ENCODE data around the gene ADRA2C.

The ADRA2C gene

DNA sequence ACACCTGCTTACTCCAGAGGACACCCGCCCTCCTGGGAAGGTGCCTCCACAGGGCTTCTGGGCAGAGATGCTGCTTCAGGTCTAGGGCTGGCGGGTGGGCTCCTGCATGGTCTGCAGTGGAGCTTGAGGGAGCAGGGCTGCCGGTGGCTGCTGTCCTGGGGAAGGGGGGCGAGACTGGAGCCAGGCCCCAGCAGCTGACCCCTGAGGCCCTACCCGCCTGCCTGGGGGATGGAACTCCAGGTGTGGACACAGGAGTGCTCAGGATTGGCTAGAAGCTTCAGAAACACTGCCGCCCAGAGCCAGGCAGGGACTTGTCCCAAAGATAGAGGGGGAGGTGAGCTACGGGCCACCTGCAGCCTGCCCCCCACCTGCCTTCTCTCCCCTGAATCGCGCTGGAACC is 33.0 kb upstream of the ADRA2C start:
- no peak for DNase-seq (ENCODE audit: low read depth in 2 of 2)

DNA sequence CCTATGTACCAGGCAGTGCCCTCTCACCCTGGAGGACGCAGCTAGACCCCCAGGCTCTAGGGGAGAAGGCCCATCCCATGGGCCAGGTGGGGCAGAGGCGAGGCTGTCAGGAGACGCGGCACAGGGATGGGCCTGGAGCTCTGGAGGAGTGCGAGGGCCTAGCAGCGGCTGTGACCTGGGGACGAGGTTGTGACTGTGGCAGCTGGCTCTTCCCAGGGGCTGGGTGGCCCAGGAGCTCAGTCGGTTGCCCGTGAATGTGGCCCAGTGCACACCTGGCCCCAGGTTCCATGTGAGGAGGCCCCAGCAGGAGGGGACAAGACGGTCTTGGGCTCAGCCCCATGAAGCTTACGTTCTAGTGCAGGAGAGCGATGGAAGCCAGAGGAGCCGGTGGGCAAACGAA is 31.0 kb upstream of the ADRA2C start:
- no peak for DNase-seq (ENCODE audit: low read depth in 2 of 2)

DNA sequence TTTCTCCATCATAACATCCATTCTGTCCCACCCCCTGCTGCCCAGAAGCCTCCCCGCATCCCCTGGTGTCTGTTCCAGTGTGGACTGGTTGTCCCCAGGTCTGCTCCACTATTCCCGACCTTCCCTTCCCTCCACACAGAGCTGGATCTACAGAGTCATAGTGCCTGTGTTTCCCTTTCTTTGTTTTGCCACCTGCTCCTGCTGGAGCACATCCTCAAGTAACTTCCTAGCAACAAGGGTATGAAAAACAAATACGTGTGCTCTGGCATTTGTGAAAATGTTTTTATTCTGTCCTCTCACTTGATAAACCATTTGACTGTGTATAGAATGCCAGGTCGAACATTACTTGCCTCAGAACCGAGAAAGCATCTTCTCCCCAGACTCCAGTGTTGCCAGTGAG is 29.9 kb upstream of the ADRA2C start:
- no peak for DNase-seq (ENCODE audit: low read depth in 2 of 2)

DNA sequence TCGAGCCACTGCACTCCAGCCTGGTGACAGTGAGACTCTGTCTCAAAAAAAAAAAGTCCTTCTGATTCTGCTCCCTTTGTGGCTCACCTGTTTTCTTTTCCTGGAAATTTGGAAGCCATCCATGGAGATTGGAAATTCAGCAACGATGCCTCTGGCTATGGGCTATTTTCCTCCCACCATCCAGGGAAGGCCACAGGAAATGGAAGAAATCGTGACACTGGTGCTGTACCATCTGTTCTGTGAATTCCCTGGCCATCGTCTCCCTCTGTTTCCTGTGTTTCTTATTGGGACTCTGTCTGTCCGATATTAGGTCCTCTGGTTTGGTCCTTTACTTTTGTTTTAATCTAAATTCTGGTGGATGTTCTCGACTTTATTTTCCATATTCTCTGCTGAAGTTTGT is 29.4 kb upstream of the ADRA2C start:
- no peak for DNase-seq (ENCODE audit: low read depth in 2 of 2)

DNA sequence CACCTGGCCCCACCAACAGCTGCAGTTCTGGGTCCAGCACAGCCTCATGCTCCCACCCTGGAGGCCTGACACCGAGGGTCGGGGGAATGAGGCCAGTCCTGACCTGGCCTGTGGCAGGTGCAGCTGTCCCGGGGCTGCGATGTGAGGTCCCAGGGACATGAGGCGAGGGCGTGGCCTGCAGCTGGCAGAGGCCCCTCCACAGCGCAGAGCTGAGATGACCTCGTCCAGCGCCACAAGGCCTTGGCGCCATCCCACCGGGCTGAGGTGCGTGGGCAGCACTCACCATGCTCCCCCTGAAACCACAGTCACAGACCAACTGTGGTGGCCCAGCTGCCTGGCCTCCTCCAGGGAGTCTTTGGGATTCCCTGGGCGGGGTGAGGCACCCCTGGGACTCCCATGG is 26.6 kb upstream of the ADRA2C start:
- no peak for DNase-seq (ENCODE audit: low read depth in 2 of 2)

DNA sequence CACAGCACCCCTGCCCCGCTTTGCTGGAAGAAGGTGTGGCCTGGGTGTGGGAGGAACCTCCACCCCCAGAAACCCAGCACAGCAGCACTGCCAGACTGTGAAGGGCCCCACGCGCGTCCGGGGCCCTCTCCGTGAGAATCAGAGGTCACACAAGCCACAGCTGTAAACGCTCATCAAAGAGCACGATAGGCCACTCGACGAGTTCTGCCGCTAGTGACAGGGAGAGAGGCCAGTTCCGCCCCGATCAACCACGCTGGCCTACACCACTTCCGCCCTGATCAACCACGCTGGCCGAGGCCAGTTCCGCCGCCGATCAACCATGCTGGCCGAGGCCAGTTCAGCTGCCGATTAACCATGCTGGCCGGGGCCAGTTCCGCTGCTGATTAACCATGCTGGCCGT is 25.9 kb upstream of the ADRA2C start:
- no peak for DNase-seq (ENCODE audit: low read depth in 2 of 2)

DNA sequence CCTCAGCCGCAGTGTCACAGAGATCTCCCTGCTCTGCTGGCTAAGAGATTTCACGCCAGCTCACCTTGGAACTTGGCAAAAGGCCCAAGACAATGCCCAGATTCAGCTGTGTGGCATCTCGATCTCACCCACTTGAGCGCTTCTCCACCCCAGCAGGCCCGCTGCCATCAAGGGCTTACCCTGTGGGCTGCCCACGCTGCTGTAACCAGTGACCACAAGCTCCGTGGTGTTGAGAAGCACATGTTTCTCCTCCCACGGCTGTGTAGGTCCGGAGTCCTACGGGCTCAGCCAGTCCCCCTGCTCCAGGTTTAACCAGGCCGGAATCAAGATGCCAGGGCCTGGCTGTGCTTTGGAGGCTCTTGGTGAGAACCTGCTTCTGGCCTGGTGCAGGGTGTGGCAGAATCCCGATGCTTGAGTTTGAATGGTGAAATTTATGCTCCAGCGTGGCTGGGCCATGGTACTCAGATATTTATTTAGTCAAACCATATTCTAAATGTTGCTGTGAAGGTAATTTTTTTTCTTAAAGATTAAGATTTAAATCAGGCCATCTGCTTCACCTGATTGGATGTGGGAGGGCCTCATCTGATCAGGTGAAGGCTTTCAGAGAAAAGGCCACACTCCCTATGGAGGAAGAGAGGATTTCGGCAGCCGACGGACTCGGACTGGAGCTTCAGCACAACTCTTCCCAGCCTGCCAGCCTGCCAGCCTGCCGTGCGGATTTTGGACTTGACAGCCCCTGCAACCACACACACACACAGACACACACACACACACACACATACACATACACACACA is 24.8 kb upstream of the ADRA2C start:
- no peak for DNase-seq (ENCODE audit: low read depth in 2 of 2)

DNA sequence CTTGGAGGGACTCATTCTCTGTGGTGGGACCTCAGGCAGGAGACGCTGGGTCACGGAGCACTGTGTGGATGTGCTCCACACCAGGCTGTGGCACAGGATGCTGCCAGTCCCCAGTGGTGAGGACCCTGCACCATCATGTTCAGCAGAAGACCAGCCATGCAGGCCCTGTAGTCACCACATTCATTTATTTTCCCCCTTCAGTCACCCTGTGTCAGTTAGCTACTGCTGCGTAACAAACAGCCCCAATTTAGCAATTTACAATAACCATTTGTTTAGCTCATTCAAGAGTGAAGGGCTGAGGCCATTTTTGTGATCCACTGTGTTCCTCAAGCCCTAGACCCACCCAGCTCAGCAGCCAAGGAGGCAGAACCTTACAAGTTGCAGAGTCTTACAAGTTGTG is 23.6 kb upstream of the ADRA2C start:
- DNase-seq (ENCODE audit: low read depth in 2 of 2): no peak

DNA sequence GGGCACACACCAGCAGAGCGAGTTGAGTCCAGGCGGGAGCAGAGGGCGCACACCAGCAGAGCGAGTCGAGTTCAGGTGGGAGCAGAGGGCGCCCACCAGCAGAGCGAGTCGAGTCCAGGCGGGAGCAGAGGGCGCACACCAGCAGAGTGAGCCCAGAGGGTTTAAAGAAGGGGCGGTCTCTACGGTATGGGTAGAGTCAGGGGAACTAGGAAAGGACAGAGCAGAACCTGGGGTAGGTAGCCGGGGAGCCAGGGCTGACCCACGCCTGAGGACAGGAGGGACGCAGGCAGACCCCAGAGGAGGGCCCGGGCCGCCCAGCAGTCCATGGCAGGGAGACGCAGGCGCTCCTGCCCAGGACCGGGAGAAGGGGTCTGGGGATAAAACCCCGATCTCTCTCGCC is 22.0 kb upstream of the ADRA2C start:
- DNase-seq (ENCODE audit: low read depth in 2 of 2): no peak

DNA sequence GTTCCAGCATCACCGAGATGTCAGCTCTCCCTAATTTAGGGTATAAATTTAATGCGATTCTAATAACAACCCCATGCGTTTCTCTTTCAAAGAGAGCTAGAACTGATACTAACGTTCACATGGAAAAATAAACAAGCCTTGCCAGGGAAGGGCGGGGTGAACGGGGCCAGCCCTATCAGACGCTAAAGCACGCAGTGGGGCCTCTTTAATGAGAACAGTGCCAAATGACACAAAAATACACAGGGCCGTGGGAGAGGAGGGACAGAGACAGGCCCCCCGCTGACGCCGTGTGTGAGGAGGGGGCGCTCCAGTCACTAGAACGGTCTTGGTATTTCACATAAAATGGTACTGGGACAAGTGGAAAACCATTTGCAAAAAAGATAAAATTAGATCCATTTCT is 21.3 kb upstream of the ADRA2C start:
- no peak for DNase-seq (ENCODE audit: low read depth in 2 of 2)

DNA sequence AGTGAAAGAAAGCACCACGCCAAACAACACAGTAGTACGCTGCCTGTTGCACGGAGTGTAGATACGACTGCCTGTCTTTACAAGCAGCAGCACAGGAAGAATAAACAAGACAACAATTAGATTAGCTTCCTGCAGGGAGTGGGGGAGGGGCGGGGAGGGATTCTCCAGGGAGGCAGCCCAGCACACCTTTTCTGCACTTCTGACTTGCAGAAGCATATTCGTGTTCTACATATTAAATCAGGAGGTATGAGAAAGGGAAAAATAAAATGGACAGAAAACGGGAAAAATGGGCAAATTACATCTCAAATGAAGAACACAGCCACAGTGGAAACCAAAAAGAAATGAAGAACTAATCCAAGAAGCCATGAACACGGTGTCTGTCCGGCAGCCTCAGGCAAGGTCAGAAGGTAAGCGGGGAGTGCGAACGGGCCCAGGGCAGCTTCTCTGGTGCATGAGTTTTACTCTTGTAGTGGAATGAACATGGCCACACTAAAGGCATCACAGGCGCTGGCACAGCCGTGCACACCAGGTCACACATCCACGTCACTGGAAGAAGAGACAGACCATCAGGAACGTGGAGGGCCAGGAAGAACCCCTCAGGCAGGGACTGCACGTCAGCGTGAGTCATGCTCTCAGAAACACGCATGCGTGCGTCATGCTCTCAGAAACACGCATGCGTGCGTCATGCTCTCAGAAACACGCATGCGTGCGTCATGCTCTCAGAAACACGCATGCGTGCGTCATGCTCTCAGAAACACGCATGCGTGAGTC is 20.1 kb upstream of the ADRA2C start:
- DNase-seq (ENCODE audit: low read depth in 2 of 2): no peak

DNA sequence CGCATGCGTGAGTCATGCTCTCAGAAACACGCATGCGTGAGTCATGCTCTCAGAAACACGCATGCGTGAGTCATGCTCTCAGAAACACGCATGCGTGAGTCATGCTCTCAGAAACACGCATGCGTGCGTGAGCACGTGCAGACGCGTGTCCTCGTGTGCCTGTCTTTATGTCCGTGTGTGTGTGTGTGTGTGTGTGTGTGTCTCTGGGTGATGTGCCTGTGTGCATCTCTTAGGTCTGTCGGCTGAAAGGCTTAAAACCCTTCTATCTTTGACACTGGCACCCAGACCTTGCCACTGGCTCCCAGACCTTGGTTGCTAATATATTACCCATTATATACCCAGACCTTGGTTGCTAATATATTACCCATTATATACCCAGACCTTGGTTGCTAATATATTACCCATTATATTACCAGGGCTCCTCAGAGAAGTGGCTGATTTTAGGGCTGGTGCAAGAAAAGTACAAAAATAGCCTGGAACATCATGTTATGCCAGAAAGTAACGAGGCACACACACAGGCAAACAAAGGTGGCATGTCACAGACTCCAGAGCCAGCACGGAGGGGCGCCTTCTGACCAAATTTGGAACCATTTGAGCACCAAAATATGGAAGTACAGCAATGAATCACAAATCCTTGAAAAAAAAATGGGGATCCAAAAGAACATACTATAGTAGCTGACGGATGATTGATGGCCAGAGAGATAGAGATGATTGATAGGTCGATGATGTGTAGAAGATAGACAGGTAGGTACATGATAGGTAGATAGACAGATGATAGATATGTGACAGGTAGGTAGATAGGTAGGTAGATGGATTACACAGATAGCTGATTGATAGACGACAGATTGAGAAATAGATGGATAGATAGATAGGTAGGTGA is 19.2 kb upstream of the ADRA2C start:
- no peak for DNase-seq (ENCODE audit: low read depth in 2 of 2)

DNA sequence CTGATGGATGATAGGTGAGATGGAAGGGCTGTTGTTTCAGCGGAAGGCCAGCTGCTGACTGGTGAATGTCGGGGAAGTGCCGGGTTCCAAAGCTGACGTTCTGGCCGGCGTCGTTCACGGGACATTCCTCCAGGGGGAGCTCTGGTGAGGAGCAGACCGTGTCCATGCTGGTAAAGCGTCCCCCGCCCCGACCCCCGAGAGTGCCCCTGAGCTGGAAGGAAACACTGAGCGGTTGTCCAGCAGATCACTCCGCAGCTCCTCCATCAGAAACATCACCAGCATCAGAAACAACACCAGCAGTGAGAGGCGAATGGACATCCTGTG is 18.6 kb upstream of the ADRA2C start:
- no peak for DNase-seq (ENCODE audit: low read depth in 2 of 2)

DNA sequence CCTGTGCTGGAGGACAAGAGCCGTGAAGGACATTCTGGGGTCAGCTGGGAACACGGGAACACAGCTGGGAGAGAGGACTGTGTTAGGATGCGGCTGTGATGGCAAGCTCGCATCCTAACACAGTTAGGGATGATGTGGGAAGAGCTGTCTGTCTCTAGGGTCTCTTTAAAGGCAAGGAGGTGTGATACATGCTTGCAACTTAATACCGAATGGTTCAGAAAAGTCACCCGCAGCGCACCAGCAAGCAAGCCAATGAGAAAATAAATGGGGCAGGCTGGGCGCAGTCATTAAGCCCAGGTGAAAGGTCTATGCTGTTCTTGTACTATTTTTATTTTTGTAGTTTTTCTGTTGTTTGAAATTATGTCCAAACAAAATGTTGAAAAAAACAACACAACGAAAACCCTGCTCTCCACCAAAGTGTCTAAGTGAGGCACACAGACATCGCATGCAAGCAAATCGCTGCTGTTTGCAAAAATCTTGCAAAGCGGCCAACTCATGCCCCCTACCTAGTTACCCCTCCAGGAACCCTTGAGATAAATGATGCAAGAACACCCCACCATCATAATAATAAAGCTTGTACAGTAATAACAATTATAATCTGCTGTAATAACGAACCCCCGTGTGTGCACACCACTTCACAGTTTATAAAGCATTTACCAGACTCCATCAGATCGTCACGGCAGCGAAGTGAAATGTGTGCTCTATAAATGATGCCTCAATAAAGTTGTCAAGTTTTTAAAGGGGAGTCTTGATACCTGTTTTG is 17.9 kb upstream of the ADRA2C start:
- no peak for DNase-seq (ENCODE audit: low read depth in 2 of 2)

DNA sequence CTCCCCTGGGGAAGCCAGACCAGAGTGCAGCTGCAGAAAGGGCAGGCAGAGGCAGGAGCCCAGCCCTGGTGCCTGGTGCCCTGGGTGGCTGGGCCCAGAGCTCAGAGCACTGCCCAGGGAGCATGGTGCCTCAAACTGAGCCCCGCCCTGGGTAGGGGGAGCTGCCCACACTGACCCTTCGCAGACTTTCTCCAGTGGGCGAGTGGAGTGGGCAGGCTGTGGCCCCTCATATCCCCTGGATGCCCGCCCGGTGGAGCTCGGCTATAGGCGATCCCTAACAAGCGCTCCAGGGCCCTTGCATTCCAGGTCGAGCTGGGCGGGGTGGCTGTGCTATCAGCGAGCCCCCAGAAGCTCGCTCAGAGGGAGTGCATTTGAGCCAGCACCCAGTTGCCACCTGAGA is 17.1 kb upstream of the ADRA2C start:
- DNase-seq (ENCODE audit: low read depth in 2 of 2): no peak

DNA sequence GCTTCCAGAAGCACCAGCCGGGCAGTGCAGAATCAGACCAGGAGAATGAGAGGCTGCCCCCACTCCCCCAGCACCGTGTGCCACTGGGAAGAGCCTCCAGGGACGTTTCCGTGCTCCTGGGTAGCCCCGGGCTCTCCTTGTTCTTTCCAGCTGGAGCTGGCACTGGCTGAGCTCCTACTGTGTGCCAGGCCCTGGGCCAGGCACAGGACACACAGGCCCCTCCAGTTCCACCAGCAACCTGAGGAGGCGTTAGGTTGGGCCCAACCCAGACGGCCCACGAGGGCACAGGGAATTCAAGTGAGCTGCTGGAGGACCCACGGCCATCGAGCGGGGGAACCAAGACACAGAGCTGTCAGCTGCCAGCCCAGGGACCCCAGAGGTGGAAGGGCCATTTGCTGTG is 15.9 kb upstream of the ADRA2C start:
- no peak for DNase-seq (ENCODE audit: low read depth in 2 of 2)

DNA sequence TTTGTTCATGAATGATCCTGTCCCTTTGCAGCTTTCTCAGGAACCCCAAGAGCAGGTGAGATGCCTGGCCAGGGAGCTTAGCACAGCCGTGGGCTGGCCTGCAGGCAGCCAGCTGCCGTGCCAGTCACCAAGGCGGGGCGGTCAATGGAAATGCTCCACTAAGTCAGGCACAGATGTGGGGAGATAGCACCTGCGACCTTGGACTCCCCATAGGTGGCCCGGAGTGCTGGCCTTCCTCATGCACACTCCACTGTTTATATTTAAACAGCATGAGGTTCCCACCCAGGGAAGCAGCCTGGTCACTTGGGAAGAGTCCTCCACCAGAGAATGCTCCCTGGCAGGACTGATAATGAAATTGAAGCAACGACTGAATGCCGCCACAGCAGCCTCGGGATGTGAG is 14.2 kb upstream of the ADRA2C start:
- no peak for DNase-seq (ENCODE audit: low read depth in 2 of 2)

DNA sequence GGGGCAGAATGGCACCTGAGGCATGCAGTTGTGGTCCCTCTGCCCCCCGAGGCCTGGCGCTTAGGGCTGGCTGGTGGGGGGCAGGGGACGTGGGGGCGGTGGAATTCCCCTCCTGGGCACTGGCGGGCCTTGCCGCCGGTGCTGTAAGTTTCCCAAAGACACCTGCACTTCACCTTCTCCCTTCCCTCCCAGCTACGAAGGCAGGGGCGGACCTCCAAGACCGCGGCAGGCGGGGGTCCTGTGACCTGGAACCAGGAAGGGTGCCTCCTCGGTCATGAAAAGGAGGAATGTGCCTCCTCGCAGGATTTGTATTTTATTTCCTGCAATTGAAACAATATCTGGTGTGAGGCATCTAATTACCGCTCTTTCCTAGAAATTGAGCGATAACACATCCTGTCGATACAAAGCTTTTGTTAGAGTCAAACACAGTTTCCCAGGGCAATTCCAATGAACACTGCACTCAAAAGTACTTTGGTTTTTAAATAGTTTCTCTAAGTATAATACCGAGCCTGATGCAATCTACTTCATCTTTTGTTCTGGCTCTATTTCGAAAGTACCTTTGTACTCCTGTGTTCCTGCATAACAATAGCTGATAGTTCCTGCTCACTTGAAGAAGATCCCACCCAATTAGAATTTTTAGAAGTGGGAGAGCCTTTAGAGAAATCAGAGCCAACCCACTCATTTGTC is 12.3 kb upstream of the ADRA2C start:
- no peak for DNase-seq (ENCODE audit: low read depth in 2 of 2)

DNA sequence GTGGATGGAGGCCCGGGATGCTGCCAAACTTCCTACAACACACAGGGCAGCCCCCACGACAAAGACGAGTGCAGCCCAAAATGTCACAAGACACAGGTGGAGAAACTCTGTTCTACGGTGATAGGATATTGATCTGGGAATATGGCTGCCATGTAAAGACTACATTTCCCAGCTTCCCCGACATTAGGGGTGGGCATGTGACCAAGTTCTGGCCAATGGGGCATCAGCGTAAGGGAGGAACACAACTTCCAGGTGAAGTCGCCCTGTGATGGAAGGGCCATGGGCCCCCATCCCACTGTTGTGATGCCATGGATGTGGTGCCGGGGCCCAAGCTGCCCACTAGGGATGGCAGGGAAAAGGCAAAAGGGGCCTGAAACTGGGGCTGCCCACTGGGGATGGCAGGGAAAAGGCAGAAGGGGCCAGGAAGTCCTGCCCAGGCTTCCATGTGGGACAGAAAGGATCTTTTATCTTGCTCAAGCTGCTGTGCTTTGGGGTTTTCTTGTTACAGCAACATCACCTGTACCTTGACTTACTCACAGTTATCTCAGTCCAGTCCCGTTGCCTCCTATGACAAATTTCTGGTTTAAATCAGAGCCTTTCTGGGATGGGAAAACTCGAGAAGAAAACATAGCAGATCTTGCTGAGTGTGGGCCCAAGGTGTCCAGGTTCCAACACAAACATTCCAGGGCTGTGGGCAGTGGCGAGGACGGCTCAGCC is 9.7 kb upstream of the ADRA2C start:
- DNase-seq (ENCODE audit: low read depth in 2 of 2): no peak

DNA sequence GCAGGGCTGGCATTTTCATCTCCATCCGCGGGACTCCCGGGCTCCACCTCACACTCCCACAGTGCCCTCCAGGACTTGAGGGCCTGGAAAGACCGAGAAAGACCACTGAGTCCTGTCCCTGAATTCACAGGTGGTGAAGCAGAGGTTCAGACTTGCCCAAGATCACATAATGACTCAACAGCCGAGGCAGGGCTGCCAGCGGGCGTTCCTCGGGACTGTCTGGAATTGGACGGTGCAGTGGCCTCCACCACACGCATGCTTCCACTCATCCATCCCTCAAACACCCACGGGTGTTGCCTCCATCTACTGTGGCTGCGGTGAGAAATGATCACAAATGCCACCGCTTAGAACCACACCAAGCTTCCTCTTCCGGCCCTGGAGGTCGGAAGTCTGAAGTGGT is 6.9 kb upstream of the ADRA2C start:
- no peak for DNase-seq (ENCODE audit: low read depth in 2 of 2)

DNA sequence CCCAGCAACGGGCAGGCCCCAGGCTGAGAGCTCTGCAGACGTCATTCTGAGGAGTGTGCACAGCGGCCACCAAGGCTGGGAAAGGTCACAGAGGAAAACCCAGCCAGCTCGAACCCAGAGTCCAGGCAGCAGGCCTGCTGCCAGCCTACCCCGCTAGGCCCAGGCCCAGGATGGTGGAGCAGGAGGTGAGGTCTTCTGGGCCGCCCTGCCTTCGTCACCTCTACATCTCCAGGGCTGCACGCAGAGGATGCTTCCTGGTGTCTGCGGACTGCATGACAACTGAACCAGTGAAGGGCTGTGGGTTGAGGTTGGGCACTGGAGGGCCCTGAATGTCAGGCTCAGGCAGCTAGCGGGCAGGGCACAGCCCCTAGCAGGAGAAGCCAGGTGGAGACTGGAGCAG is 5.8 kb upstream of the ADRA2C start:
- no peak for DNase-seq (ENCODE audit: low read depth in 2 of 2)

Data from stimulated activated CD8-positive, alpha-beta memory T cell treated with anti-CD3 and anti-CD28 coated beads, Interleukin-2, amount 100 ng/mL, for 1 hour (primary cell).